A549 (cell line): ENCODE measurements around the gene TEFM. TPM values are rescaled to one million over a fixed set of nuclear protein-coding genes. Genes with fewer than 3 reads are reported as not detected.

Experiments
- BCL3 ChIP-seq: fragments of >200 bp; sonication (Bioruptor Twin); formaldehyde crosslinking; IDR thresholded peaks from 3 replicates; pipeline ENCODE4 v1.6.1; 2016
- CBX8 ChIP-seq: fragments of 200-600 bp; sonication (generic); IDR thresholded peaks from 2 replicates; pipeline ENCODE4 v1.6.1; 2016
- CEBPB ChIP-seq, 2 experiments: fragments of >200 bp in 1 of 2; sonication (Bioruptor Twin) in 1 of 2; formaldehyde crosslinking in 1 of 2; IDR thresholded peaks; 2 replicates each; pipeline ENCODE4 v1.6.1; 2012 to 2016
- CHD4 ChIP-seq: fragments of 200-600 bp; sonication (generic); IDR thresholded peaks from 2 replicates; pipeline ENCODE4 v1.6.1; 2016; ENCODE audit warnings: antibody characterized with exemption, mild to moderate bottlenecking, borderline replicate concordance
- EHMT2 ChIP-seq: fragments of 200-600 bp; sonication (generic); IDR thresholded peaks from 2 replicates; pipeline ENCODE4 v1.6.1; 2016; ENCODE audit warnings: antibody characterized with exemption, low read depth, mild to moderate bottlenecking, moderate library complexity
- ESRRA ChIP-seq: fragments of 150-350 bp; IDR thresholded peaks from 2 replicates; pipeline ENCODE4 v1.6.1; 2014; ENCODE audit warnings: mild to moderate bottlenecking, low read length, borderline replicate concordance
- FOSB ChIP-seq: fragments of 250-450 bp; sonication (Bioruptor Pico); IDR thresholded peaks from 2 replicates; pipeline ENCODE4 v1.5.0; 2020; ENCODE audit warnings: mild to moderate bottlenecking, moderate library complexity
- HDAC2 ChIP-seq: fragments of 200-600 bp; sonication (generic); IDR thresholded peaks from 2 replicates; pipeline ENCODE4 v1.6.1; 2016
- HEYL ChIP-seq: fragments of 250-450 bp; sonication (Bioruptor Pico); IDR thresholded peaks from 2 replicates; pipeline ENCODE4 v1.8.0; 2021; ENCODE audit warnings: mild to moderate bottlenecking, moderate library complexity
- HOXA7 ChIP-seq: fragments of 250-450 bp; sonication (Bioruptor Pico); IDR thresholded peaks from 2 replicates; pipeline ENCODE4 v1.5.0; 2020; ENCODE audit warnings: mild to moderate bottlenecking, moderate library complexity
- KDM1A ChIP-seq: fragments of 200-600 bp; sonication (generic); IDR thresholded peaks from 2 replicates; pipeline ENCODE4 v1.6.1; 2016; ENCODE audit warnings: low read depth, mild to moderate bottlenecking
- KDM5A ChIP-seq: fragments of 200-600 bp; sonication (generic); IDR thresholded peaks from 2 replicates; pipeline ENCODE4 v1.6.1; 2016; ENCODE audit warnings: antibody characterized with exemption, mild to moderate bottlenecking
- MAFK ChIP-seq: fragments of 450-650 bp; IDR thresholded peaks from 2 replicates; pipeline ENCODE4 v1.6.1; 2014; ENCODE audit not compliant: partially characterized antibody
- NPAS2 ChIP-seq: fragments of 250-450 bp; sonication (Bioruptor Pico); IDR thresholded peaks from 2 replicates; pipeline ENCODE4 v1.8.0; 2022; ENCODE audit warnings: mild to moderate bottlenecking, moderate library complexity, borderline replicate concordance
- PBX3 ChIP-seq: IDR thresholded peaks from 2 replicates; pipeline ENCODE4 v1.6.1; 2012
- PHF8 ChIP-seq: fragments of 200-600 bp; sonication (generic); IDR thresholded peaks from 2 replicates; pipeline ENCODE4 v1.6.1; 2016; ENCODE audit warnings: low read depth, mild to moderate bottlenecking, antibody characterized with exemption, moderate library complexity, borderline replicate concordance
- POLR2A ChIP-seq: IDR thresholded peaks from 2 replicates; pipeline ENCODE4 v1.6.1; 2012; ENCODE audit warnings: mild to moderate bottlenecking, low read length
- RAD21 ChIP-seq, 2 experiments: fragments of >200 bp in 1 of 2; sonication (Bioruptor Twin) in 1 of 2; formaldehyde crosslinking in 1 of 2; IDR thresholded peaks in 1 of 2; conservative IDR thresholded peaks in 1 of 2; 2 replicates in 1 of 2; 3 replicates in 1 of 2; pipeline ENCODE4 v1.6.1; 2012 to 2018; ENCODE audit warnings: inconsistent platforms in 1 of 2
- REST ChIP-seq: fragments of 200-600 bp; sonication (generic); IDR thresholded peaks from 2 replicates; pipeline ENCODE4 v1.6.1; 2016; ENCODE audit warnings: antibody characterized with exemption, mild to moderate bottlenecking, moderate library complexity
- RFX5 ChIP-seq: fragments of 450-650 bp; IDR thresholded peaks from 2 replicates; pipeline ENCODE4 v1.7.1; 2014; ENCODE audit warnings: antibody characterized with exemption, mild to moderate bottlenecking, moderate library complexity
- SMC3 ChIP-seq: fragments of >200 bp; sonication (Bioruptor Twin); formaldehyde crosslinking; IDR thresholded peaks from 3 replicates; pipeline ENCODE4 v1.6.1; 2018; ENCODE audit warnings: inconsistent platforms
- SREBF2 ChIP-seq: fragments of 450-650 bp; IDR thresholded peaks from 2 replicates; pipeline ENCODE4 v1.6.1; 2014; ENCODE audit warnings: mild to moderate bottlenecking, moderate library complexity
- TP53 ChIP-seq: fragments of 250-450 bp; sonication (Bioruptor Pico); IDR thresholded peaks from 2 replicates; pipeline ENCODE4 v1.5.0; 2021; ENCODE audit warnings: mild to moderate bottlenecking, moderate library complexity
- USF2 ChIP-seq: fragments of 450-650 bp; IDR thresholded peaks from 2 replicates; pipeline ENCODE4 v1.6.1; 2014; ENCODE audit warnings: antibody characterized with exemption
- ZNF302 ChIP-seq: fragments of 250-450 bp; sonication (Bioruptor Pico); IDR thresholded peaks from 2 replicates; pipeline ENCODE4 v1.9.0; 2021; ENCODE audit warnings: inconsistent platforms, mild to moderate bottlenecking, moderate library complexity
- ZSCAN20 ChIP-seq: fragments of 250-450 bp; sonication (Bioruptor Pico); IDR thresholded peaks from 2 replicates; pipeline ENCODE4 v1.8.0; 2022; ENCODE audit warnings: mild to moderate bottlenecking, moderate library complexity
- polyA plus RNA-seq, 4 experiments: library from polyadenylated mRNA; depleted of rRNA in 3 of 4; stranded (reverse); fragments of >200 nt; fragmentation: RNase III in 1 of 4; extraction: RNeasy Plus Mini Kit Qiagen cat#74134 plus additional on column Dnase treatment in 1 of 4; gene quantifications; 2 replicates in 3 of 4; 3 replicates in 1 of 4; pipeline ENCODE4 v1.2.3, GENCODE V29; 2011 to 2017

Gene TEFM
- polyA plus RNA-seq, 2 of the 4 experiments (the other 2 are of a cell fraction), result 26.8 to 27.5 TPM

GRCh38 chr17:30906101-30906911 is at the start of gene TEFM (continued):
- peak; percentile 70; the same call in 1 of the 2 replicates for TF ChIP-seq PBX3
- no peak for TF ChIP-seq REST
- no peak for TF ChIP-seq ZNF302
- peak; percentile 94 for TF ChIP-seq KDM5A
- TF ChIP-seq ZSCAN20 (CRISPR knock-in tag), result no peak
- TF ChIP-seq CHD4, result no peak
- TF ChIP-seq BCL3, result peak; percentile 91
- no peak for TF ChIP-seq USF2
- peak; percentile 94 for TF ChIP-seq POLR2A
- peak; percentile 17 to 51; a peak in 3 of 5 replicates for TF ChIP-seq RAD21 (conservative IDR thresholded peaks at IDR 0.05 in 1 of 2, IDR thresholded peaks at IDR 0.05 in 1 of 2)
- TF ChIP-seq EHMT2, result no peak
- TF ChIP-seq SMC3, result peak; percentile 48
- peak; percentile 99 for TF ChIP-seq PHF8
- TF ChIP-seq SREBF2, result no peak
- TF ChIP-seq CEBPB (IDR thresholded peaks at IDR 0.05), result no peak
- no peak for TF ChIP-seq NPAS2 (CRISPR knock-in tag)
- 0 out of 2 replicates have a peak, but pooled peaks have one; percentile 62 for TF ChIP-seq RFX5
- peak; percentile 72; the same call in 1 of the 2 replicates for TF ChIP-seq TP53 (CRISPR knock-in tag)
- TF ChIP-seq CBX8, result no peak
- no peak for TF ChIP-seq HOXA7
- TF ChIP-seq FOSB, result no peak
- no peak for TF ChIP-seq KDM1A
- no peak for TF ChIP-seq HEYL (CRISPR knock-in tag)
- no peak for TF ChIP-seq MAFK
- peak; percentile 86 for TF ChIP-seq HDAC2
- TF ChIP-seq ESRRA, result no peak
- TF ChIP-seq, all 56 proteins: peak for 21
